Lower lobe of right lung (tissue), 2 donors: ENCODE measurements around the gene B4GALT5. TPM values are rescaled to one million over a fixed set of nuclear protein-coding genes. Genes with fewer than 3 reads are reported as not detected.
A peak's percentile ranks its signal among the peaks of the same experiment; 100 is the strongest.

Experiments used
- ATAC-seq, 2 donors: fragments of 200-7000 bp; cut with Tn5 transposase; one replicate each; pipeline ENCODE4 v1.9.1; 2020 to 2022; ENCODE audit warnings: mild to moderate bottlenecking in 2 of 2, moderate library complexity in 2 of 2
- DNase-seq: peaks from one replicate; pipeline ENCODE4 v3.0.0-alpha.2; 2020
- H3K27ac ChIP-seq: fragments of 200-600 bp; one replicate; pipeline ENCODE4 v1.8.0; 2022
- H3K27me3 ChIP-seq: fragments of 200-600 bp; one replicate; pipeline ENCODE4 v1.8.0; 2022; ENCODE audit warnings: low read depth
- H3K36me3 ChIP-seq: fragments of 200-600 bp; one replicate; pipeline ENCODE4 v1.8.0; 2022; ENCODE audit warnings: mild to moderate bottlenecking
- H3K4me1 ChIP-seq: fragments of 200-600 bp; one replicate; pipeline ENCODE4 v1.8.0; 2022
- H3K4me3 ChIP-seq: fragments of 200-600 bp; one replicate; pipeline ENCODE4 v1.8.0; 2022; ENCODE audit warnings: mild to moderate bottlenecking
- H3K9me3 ChIP-seq: fragments of 200-600 bp; one replicate; pipeline ENCODE4 v1.8.0; 2022
- intact Hi-C: fragments of 100-400 bp; cut with DNase I; formaldehyde crosslinking; loops from one replicate; pipeline ENCODE4 v1.11.0; 2022
- total RNA-seq: library from RNA; stranded (reverse); fragmentation: NEBNext Ultra II Directional; extraction: Animal tissue kit (Norgen Biotek cat#: 25700); gene quantifications from one replicate; pipeline ENCODE4 v1.2.1, GENCODE V29; 2021
- TF ChIP-seq, protein P1 (sequence below): fragments of 200-600 bp; IDR thresholded peaks from one replicate; pipeline ENCODE4 v1.8.0; 2022; ENCODE audit warnings: antibody characterized with exemption, mild to moderate bottlenecking
- donor health status: DM: no; HTN: yes; CAD: no; lungs with severe emphysema.

Gene B4GALT5
- total RNA-seq, 1 donor from 2014 or later = 39.5 TPM

DNA sequence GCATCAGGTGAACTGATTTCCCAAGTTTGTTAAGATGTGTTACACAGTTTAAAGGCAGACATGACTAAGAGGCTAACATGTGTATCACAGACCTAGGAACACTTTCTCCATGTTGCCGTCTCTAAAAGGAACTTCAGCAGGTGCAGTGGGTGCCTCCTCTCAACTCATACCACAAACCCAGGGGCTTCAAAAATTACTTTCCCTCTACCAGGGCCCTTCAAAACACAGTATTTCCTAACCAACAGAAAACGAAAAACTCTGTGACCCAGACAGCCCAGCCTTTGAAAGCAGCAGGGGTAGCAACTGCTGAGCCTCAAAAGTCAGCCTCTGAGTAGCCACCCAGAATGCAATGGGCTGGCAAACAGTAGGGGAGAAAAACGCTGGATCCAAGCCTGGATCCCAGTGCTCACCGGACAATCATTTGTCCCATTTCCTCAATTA lies 28.5 kb downstream of the B4GALT5 start:
- no peak overlapping the region for H3K27ac ChIP-seq
- H3K27me3 ChIP-seq = no peaks in the 10 kb centered on the region
- no peaks in the 10 kb centered on the region for H3K9me3 ChIP-seq
- TF ChIP-seq, protein P1, sequence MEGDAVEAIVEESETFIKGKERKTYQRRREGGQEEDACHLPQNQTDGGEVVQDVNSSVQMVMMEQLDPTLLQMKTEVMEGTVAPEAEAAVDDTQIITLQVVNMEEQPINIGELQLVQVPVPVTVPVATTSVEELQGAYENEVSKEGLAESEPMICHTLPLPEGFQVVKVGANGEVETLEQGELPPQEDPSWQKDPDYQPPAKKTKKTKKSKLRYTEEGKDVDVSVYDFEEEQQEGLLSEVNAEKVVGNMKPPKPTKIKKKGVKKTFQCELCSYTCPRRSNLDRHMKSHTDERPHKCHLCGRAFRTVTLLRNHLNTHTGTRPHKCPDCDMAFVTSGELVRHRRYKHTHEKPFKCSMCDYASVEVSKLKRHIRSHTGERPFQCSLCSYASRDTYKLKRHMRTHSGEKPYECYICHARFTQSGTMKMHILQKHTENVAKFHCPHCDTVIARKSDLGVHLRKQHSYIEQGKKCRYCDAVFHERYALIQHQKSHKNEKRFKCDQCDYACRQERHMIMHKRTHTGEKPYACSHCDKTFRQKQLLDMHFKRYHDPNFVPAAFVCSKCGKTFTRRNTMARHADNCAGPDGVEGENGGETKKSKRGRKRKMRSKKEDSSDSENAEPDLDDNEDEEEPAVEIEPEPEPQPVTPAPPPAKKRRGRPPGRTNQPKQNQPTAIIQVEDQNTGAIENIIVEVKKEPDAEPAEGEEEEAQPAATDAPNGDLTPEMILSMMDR = no peak
- peaks cover 78% of the 10 kb centered on the region for H3K4me1 ChIP-seq
- intact Hi-C loops = no loop called here
- H3K4me3 ChIP-seq = no peak overlapping the region
- no peak for DNase-seq
- H3K36me3 ChIP-seq = no peaks in the 10 kb centered on the region
- peak in 1 of 2 donors; percentile 21 for ATAC-seq

DNA sequence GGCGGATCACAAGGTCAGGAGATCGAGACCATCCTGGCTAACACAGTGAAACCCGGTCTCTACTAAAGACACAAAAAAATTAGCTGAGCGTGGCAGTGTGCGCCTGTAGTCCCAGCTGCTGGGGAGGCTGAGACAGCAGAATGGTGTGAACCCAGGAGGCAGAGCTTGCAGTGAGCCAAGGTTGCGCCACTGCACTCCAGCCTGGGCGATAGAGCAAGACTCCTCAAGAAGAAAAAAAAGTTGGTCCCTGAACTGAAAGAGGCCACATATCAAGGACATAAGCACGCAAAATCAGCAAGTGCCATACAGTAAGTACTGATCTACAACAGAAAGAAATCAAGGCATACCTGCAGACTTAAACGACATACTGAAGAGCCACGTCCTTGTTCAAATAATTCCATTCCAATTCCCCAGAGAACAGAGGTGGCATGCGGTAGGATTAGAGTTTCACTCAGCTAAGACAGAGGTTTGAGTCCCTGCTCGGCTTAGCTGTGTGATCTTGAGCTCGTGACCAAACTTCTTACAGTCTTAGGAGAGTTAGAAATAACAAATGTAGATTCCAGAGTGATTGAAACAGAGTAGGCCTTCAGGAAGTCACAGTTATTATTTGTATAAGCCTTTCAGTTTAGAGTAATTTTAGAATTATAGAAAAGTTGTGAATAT lies 29.2 kb downstream of the B4GALT5 start:
- Histone ChIP-seq H3K27me3 (no peaks in the 10 kb centered on the region), H3K4me1 (peaks cover 85% of the 10 kb centered on the region), H3K36me3 (no peaks in the 10 kb centered on the region), H3K9me3 (no peaks in the 10 kb centered on the region), H3K27ac (no peak overlapping the region), H3K4me3 (no peak overlapping the region)
- peak; percentile 53 to 55 for ATAC-seq
- intact Hi-C loops = no loop called here
- TF ChIP-seq, protein P1 = no peak
- peak; percentile 66 for DNase-seq

DNA sequence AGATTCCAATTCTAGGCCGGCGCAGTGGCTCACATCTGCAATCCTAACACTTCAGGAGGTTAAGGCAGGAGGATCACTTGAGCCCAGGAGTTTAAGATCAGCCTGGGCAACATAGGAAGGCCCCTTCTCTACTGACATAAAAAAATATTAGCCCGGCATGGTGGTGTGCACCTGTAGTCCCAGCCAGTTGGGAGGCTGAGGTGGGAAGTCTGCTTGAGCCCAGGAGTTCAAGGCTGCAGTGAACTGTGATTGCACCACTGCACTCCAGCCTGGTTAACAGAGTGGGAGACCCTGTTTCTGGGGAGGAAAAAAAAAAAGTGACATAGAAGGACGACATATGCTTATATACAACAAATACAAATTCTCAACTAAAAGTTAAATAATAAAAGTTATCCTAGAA lies 30.9 kb downstream of the B4GALT5 start:
- no peaks in the 10 kb centered on the region for H3K36me3 ChIP-seq
- DNase-seq (no peak), ATAC-seq (no peak)
- no peak overlapping the region for H3K4me3 ChIP-seq
- intact Hi-C loops = no loop called here
- H3K27me3 ChIP-seq = no peaks in the 10 kb centered on the region
- H3K4me1 ChIP-seq = peaks cover 94% of the 10 kb centered on the region
- no peak overlapping the region for H3K27ac ChIP-seq
- no peaks in the 10 kb centered on the region for H3K9me3 ChIP-seq
- TF ChIP-seq, protein P1 = no peak

DNA sequence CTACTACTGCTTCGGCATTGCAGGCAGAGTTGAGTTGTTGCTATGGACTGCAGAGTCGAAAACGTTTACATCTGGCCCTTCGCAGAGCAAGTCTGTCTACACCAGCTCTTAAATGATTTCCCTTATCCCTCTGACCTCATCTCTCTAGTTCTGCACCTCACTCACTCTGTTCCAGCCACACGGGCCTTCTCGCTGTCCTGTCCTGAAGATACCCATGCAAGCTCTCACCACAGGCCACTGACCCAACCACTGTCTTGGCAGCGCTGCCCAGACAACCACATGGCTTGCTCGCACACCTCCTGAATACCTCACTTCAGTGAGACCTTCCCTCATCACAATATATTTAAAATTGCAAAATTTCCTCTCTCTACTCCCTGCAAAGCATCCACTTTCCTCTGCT lies 31.4 kb downstream of the B4GALT5 start:
- peaks cover 94% of the 10 kb centered on the region for H3K4me1 ChIP-seq
- intact Hi-C loops = no loop called here
- no peak for ATAC-seq
- no peak overlapping the region for H3K4me3 ChIP-seq
- H3K27me3 ChIP-seq = no peaks in the 10 kb centered on the region
- no peak for DNase-seq
- no peaks in the 10 kb centered on the region for H3K9me3 ChIP-seq
- H3K36me3 ChIP-seq = no peaks in the 10 kb centered on the region
- H3K27ac ChIP-seq = no peak overlapping the region
- TF ChIP-seq, protein P1 = no peak

DNA sequence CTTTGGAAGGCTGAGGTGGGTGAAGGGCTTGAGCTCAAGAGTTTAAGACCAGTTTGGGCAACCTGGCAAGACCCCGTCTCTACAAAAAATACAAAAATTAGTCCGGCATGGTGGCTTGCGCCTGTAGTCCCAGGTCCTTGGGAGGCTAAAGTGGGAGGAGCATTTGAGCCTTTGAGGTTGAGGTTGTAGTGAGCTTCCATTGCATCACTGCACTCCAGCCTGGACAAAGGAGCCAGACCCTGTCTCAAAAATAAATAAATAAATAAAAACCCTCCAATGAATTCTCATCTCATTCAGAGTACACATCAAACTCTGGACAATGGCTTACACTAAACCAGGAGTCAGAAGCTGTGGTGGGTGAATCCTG lies 31.8 kb downstream of the B4GALT5 start:
- Histone ChIP-seq H3K27me3 (no peaks in the 10 kb centered on the region), H3K4me1 (peaks cover 94% of the 10 kb centered on the region), H3K36me3 (no peaks in the 10 kb centered on the region), H3K9me3 (no peaks in the 10 kb centered on the region), H3K27ac (no peak overlapping the region), H3K4me3 (no peak overlapping the region)
- no peak for ATAC-seq
- intact Hi-C loops = no loop called here
- TF ChIP-seq, protein P1 = no peak
- DNase-seq = no peak
